NCI-H524 (cell line): ENCODE data around the gene RARB.
A peak's percentile ranks its signal among the peaks of the same experiment; 100 is the strongest.

Source experiments
- DNase-seq, 2 experiments: peaks; one replicate each; lab custom pipeline; 2025; lab: John Stamatoyannopoulos, UW

The RARB gene

DNA sequence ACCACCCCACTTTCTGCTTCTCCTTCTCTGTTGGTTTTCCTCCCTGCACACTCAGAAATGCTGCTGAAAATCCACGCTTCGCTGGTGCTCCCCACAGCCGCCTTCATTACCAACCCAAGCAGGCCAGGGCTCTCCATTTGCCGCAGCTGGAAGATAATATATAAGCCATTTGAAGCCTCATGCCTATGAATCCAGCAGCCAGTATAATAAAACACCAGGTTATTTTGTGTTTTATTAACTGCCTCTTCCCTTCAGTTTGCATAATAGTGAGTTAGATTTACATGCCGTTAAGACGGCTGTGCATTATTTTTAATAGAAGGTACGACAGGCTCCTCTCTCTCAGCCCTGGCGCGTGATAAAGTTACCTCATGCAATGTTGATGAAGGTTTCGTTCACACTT, 150.0 kb downstream of the RARB start:
- DNase-seq, result no peak

DNA sequence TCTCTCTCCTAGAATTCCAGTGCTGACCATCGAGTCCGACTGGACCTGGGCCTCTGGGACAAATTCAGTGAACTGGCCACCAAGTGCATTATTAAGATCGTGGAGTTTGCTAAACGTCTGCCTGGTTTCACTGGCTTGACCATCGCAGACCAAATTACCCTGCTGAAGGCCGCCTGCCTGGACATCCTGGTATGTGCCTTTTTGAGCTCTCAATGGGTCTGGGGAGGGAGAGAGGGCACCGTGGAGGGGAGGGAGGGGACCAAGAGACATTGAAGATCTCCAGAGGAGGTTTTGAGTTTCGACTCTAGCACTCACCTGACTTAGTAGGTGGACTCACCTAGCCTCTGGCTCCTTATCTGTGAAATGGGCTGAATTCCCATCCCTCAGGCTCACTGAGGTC, 152.5 kb downstream of the RARB start:
- no peak for DNase-seq

DNA sequence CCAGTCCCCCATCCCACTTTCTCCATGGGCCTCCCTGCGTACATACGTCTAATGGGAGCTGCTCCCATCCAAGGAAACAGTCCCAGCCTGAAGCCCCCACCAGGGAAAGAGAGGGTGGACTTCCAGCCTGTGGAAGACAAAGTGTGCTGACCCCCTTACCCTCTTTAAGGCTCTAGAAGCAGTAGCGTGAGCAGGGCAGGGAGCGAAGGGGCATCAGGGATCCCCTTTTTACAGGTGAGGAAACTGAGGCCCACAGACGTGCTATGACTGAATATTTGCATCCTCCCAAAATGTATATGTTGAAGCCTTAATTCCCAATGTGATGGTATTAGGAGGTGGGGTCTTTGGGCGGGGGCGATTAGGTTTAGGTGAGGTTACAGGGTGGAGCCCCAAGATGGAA, 153.3 kb downstream of the RARB start:
- DNase-seq, result no peak

DNA sequence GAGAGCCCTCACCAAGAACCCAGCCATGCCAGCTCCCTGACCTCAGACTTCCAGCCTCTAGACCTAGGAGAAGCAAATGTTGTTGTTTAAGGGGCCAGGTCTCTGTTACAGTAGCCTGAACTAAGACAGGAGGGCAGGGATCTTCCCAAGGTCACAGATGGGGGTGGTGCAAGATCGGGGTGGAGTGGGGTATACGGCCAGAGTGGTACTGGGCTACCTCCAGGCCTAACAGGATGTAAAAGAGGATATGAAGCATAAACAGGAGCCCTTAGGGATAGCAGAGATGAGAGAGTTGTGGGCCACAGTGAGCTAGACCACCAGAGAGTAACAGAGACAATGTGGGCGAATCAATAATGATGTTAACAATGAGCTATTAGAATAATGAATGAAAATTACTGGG, 153.8 kb downstream of the RARB start:
- no peak for DNase-seq

DNA sequence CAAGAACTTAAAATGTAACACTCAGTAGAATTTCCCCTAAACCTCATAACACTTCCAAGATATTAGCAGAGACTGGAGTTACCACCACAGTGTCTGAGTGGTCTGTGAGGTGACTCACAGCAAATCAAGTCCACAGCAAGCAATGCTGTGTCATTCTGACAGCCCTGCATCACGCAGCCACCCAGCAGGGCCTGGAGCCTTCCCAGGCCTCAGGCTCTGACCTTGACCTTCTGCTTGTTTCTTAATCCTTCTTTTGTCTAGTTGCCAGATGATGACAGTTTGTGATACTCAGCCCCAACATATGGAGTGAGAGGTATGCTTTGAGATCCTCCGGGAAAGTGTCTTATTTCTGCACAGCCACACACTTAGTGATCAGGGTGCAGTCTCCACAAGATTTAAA, 154.2 kb downstream of the RARB start:
- peak in 1 of 2 experiments; percentile 50 for DNase-seq

DNA sequence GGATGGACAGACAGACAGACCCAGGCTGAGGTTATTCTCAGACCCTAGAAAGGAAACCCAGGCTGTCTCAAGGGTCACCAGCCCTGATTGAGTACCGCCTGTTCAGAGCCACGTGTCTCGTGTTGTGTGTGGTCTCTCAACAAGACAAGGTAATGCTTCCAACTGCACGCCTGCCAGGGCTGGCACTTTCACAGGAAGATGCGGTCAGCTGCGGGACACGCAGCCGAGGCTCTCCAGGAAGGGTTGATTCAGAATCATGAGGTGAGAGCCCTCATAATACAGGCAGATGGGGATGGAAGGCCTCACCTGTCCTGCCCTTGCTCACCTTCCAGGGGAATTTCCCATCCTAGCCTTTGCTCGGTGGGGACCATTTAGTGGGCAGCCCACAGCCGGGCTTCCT, 155.3 kb downstream of the RARB start:
- DNase-seq, result no peak

DNA sequence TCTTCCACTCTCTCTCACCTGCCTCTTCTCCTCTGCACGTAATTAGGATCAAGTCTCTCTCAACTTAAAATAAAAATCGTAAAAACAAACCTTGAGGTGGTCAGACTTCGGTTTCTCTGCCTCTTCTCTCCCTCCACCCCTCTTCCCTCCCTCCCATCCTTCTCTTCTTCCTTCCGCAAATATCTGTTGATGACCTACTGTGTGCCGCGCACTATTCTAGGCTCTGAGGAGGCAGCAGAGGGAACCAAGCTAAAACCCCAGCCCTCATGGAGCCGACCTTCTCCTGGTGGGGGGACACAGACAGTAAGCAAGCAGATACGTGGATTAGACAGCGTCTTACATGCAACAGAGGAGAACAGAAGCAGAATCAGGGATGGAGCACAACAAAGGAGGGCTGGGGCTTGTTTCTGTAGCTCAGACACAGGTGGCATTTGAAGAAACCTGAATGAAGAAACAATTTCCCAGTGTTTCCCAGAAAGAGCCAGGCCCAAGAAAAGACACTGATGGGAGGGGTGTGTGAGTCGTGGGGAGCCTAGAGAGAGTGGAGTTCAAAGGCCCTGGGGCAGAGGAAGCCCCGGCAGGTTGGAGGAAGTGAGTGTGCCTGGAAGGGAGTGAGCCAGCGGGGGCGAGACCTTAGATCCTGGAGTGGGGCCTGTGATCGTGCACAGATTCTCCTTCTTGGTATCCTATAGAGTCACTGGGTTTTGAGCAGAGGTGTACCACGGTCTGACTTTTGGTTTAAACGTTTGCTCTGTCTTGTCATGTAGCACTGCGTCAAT, 156.1 kb downstream of the RARB start:
- no peak for DNase-seq

DNA sequence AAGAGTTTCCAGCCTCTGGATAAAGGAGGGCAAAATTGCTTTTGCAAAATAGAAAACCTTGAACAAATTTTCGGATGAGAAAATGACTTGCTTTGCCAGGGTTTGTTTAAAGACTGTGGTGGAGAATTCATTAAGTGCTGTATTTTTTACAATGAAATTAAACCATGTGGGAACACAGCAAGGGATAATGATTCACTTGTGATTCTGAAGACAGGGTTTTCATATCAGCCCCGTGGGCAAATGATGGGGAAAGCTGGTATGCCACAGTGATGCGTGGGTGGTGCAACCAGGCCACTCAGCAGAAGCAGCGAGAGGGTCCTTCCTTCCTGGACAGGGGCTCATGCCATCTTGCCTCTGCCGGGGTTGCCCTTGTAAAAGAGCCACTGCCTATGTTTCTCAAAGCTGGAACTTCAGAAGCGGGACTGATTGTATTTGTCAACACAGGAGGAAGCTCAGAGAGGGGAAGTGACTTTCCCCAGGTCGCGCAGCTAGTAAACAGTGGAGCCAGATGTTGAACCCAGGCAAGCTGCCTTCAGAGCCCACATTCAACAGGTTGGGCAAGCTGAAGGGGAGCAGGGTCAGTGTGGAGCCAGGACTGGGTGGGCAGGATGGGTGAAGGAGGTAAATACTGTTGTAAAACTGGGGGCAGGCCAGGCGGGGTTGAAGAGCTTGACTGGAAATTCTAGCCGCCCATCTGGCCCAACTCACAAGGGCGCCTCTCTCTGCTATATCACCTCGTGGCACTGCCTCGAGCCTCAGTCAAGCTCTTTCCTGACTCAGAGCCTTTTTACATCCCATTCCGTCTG, 157.5 kb downstream of the RARB start:
- DNase-seq, result no peak

DNA sequence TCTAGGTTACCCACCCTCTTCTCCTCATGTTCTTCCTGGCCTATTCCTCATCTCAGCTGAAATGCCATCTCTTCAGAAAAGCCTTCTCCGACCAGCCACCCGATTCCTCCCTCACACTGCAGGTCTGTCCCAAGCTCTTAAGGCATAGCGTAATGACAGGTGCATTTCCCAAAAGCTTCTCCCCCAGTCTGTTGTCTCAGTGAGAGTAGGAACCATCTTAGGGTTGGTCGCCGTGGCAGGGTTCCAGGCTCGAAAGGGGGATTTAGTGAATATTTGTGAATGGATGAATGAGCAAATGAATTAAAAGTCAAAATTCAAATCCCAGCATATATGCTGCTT, 158.1 kb downstream of the RARB start:
- no peak for DNase-seq

DNA sequence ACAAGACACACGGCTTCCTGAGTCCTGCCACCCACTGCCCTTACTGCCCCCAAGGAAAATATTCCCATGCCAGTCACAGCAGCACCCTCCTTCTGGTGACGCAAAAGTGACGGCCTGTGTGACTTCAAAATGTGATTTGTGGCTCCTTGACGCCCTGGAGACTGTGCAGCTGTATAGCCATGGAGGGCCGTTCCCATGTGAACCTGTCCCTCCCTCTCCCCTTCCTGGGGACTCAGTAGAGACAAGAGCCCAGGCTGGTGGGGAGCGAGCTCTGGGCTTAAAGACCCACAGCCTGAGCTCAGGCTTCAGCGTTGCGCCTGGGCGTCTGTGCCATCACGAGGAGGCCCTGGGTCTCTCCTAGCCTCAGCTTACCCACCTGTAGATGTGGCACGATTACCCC, 158.5 kb downstream of the RARB start:
- DNase-seq, result no peak

DNA sequence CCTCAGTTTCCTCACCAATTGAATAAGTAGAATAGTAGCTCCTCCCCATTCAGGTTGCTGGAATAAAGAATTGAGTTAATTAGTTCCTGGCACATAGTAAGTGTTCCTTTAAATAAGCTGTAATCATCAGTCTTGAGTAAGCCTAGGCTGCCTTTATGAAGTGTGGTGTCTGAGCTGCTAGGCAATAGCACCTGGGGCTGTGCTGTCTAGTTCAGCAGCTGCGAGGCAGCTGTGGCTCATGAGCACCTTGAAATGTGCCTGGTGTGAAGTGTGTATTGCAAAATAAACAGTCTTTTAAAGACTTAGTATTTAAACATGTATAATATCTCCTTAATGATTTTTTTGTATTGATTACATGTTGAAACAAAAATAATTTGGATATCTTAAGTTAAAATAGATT, 159.0 kb downstream of the RARB start:
- peak in 1 of 2 experiments; percentile 19 for DNase-seq

DNA sequence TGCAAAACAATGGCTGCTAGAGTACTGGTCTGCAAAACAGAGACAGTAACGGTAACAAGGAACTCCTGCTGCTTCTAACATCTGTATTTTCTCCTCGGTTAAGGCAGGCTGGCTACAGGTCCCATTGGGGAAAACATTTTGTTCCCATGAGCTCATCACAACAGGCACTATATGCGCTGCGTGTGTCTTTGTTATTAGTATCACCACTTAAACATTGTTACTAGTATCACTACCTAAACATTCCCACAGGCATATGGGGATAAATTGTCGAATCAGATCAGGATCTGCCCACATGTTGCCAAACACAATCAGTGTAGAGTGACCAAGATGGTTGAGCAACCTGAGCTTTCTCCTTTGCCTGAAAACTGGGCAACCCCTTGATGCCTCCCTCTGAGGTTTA, 159.5 kb downstream of the RARB start:
- DNase-seq, result no peak

DNA sequence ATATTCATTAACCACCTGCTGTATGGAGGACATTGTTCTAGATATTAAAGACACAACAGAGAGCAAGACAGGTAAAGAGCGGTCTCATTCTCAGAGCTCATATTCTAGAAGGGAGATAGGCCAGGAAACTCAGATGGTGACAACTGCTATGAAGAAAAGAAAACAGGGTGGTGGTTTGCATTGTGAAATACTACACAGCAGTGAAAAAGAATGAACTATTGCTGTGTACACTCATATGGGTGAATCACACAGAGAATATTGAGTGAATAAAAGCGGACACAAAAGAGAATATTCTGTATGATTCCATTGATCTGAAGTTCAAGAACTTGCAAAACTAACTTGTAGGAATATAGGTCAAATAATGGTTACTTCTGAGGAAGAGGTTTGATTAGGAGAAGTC, 159.9 kb downstream of the RARB start:
- DNase-seq, result no peak

DNA sequence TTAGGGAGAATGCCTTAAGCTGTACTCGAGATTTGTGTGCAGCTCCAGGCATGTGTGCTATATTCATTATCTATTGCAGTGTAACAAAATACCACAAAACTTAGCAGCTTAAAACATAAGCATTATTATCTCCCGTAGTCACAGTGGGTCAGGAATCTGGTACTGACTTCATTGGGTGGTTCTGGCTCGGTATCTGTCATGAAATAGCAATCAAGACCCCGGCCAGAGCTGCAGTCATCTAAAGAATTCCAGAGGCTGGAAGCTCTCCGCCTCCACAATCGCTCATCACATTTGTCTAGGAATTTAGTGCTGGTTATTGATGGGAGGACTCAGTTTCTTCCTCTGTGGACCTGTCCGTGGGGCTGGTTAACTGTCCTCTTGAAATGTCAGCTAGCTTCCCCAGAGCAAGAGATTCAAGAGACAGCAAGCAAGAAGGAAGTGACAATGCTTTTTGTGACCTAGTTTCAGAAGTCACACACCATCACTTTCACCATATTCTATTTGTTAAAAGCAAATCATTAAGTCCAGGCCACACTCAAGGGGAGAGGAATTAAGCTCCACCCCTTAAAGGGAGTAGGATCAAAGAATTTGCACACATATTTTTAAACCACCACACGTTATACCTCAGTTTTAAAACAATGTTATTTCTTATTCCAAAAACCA, 160.5 kb downstream of the RARB start:
- DNase-seq, result no peak

DNA sequence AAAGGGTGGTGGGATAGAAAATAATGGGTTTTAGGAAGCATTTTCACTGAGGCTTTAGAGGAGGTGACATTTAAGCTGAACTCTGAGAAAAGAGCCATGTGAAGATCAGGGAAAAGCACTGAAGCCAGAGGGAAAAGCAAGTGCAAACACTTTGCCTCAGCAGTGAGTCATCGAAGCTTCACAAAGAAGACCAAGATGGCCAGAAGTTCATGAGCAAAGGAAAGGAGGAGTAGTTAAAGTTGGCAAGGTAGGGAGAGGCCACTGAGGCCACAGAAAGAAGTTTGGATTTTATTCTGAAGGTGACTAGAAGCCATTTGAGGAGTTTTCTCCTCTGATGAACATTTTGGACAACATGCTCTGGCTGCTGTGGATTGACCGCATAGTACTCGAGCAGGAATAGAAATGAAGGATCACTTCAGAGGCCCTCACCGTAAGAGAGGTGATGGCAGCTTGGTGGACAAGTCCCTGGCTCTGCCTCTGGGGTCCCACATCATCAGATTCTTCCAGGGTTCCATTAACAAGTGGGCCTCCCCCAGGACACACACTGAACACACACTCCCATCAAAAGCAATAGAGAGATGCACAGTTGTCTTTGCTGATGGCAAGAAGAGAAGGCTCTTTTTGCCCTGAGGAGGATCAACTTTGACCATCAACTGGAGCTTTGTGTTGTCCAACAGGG, 161.2 kb downstream of the RARB start:
- DNase-seq, result no peak

DNA sequence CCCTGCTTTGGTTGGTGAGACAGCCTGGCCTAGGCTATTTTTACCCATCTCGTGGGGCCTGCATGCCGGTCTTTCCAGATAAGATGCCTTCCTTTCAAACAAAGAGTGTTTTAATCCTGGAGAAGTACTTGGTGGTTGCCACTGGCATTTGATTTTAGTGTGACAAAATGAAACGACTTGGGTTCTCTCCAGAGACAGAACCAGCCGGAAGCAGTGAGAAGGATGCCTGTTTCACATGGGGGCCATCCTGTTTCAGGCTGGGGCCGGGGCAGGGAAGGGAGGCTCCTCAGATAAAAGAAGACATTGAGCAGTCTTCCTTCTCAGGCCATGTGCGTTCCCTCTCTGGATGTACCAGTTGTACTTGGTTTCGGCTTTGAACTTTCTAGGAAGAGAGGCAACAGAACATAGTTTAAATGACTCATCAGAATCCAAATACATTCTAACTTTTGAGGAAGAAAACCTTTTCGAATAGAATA, 161.8 kb downstream of the RARB start:
- no peak for DNase-seq

DNA sequence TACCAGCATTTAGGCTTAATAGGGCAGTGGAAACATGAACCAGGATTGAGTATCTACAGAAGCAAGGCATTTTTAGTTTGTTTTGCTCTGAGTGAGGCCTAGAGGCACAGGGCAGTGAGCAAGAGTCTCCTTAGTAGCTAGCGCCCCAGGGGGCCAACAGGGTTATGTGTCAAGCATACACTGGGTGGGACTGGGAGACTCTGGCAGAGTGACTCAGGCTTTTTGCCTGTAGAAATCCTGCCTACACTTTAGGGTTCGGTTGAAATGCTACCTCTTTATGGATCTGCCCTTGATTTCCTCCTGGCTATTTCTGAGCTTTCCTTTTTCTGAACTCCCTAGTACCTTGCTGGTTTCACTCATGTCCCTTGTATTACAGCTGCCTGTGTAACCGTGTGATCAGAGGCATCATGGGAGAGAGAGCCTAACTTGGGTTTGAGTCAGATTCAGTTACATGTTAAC, 164.5 kb downstream of the RARB start:
- peak in 1 of 2 experiments; percentile 18 for DNase-seq

DNA sequence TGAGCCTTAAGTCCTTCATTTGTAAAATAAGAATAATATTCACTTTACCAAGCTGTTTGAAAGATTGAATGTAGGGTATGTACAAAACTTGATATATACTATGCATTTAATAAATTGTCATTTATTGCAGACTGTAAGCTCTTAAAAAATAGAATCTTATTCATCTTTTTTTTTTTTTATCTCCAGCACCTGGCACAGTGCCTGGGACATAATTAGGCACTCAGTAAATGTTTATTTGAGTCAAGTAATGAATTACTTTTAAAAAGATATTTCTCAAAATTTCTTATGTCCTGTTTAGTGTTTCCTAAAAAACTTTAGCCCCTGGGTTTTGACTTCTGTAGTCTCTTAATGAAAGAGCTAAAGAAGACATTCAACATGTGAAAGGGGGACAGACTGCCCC, 164.9 kb downstream of the RARB start:
- no peak for DNase-seq

DNA sequence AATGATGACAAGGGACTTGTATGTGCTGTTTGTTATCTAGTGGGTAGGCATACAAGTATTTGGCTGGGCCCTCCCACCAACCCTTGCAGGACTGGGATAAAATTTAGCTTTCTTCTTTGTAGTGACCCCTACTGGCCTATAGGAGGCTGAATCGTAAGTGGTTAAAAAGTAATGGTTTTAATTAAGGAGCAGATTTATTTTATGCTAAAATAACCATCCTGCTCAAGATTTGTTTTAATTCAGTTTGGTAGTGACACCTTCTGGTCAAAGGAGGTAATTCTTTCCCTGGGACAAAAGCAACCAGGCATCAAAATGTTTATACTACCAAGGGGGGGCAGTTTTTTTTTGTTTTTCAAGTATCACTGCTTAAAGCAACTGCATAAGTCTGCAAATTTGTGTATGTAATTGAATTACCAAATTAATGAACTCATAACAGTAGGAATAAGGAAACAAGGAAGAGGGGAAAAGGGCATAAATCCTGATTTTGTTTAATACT, 166.0 kb downstream of the RARB start:
- DNase-seq, result peak; percentile 23 to 81

DNA sequence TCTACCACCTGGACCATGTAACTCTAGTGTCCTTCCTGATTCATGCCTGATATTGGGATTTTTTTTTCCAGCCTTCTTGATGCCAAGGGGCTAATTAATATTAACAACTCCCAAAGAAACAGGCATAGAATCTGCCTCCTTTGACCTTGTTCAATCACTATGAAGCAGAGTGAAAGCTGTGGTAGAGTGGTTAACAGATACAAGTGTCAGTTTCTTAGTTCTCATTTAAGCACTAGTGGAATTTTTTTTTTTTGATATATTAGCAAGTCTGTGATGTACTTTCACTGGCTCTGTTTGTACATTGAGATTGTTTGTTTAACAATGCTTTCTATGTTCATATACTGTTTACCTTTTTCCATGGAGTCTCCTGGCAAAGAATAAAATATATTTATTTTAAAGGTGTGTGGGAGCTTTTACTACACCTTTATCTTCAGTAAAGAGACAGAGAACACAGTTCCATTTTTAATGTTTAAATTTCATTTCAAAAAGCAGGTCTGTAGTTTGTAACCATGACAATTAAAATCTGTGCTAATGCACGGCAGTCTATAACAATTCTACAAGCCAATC, 169.6 kb downstream of the RARB start:
- DNase-seq, result no peak

DNA sequence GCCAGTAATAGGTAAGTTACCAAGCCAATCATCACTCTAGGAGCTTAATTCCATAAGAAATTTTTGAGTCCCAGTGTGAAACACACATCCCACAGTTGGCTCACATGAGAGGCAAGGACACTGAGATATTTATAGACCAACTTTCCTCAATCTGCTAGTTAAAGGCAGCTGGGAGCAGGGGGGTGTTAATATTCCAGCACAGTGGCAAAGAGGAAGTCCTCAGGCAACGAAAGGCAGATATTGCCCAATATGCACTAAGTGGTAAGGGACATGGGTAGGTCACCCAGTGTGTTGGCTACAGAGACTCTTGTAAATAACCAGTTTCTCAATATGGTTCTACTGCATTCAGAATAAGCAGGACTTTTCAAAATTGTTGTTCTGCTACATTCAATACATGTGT, 175.6 kb downstream of the RARB start:
- DNase-seq, result no peak
